Mesenchymal stem cell (in vitro differentiated cells and primary cell): ENCODE data around the gene EFNA1.

Source experiments
- DNase-seq: peaks from one replicate; pipeline ENCODE4 v3.0.0-alpha.2; 2013
- H2AFZ ChIP-seq: one replicate; pipeline ENCODE4 v1.6.1; 2013; ENCODE audit warnings: low read depth, mild to moderate bottlenecking, control low read depth, inconsistent platforms, low read length, moderate library complexity
- H2AK5ac ChIP-seq: 2 replicates; pipeline ENCODE4 v1.6.1; 2013; ENCODE audit warnings: low read length, moderate library complexity, mild to moderate bottlenecking, inconsistent platforms; ENCODE audit not compliant: severe bottlenecking
- H2BK120ac ChIP-seq: one replicate; pipeline ENCODE4 v1.6.1; 2013; ENCODE audit warnings: low read depth, mild to moderate bottlenecking, inconsistent platforms, low read length, moderate library complexity
- H2BK12ac ChIP-seq, 2 experiments: one replicate each; pipeline ENCODE4 v1.6.1; 2013; ENCODE audit warnings: inconsistent platforms in 2 of 2, low read length in 2 of 2, mild to moderate bottlenecking in 2 of 2, moderate library complexity in 2 of 2, control low read depth in 1 of 2
- H2BK15ac ChIP-seq: one replicate; pipeline ENCODE4 v1.6.1; 2013; ENCODE audit warnings: mild to moderate bottlenecking, low read depth, inconsistent platforms; ENCODE audit not compliant: poor library complexity, severe bottlenecking
- H2BK5ac ChIP-seq: 2 replicates; pipeline ENCODE4 v1.6.1; 2013; ENCODE audit warnings: low read depth, mild to moderate bottlenecking, low read length, control low read depth, inconsistent platforms; ENCODE audit not compliant: poor library complexity, severe bottlenecking
- H3K14ac ChIP-seq, 2 experiments: one replicate each; pipeline ENCODE4 v1.6.1; 2013; ENCODE audit warnings: inconsistent platforms in 2 of 2, low read length in 2 of 2, control low read depth in 1 of 2, mild to moderate bottlenecking in 1 of 2, moderate library complexity in 1 of 2
- H3K18ac ChIP-seq, 2 experiments: one replicate each; pipeline ENCODE4 v1.6.1; 2013; ENCODE audit warnings: inconsistent platforms in 2 of 2, low read length in 2 of 2, control low read depth in 1 of 2, low read depth in 1 of 2, mild to moderate bottlenecking in 1 of 2
- H3K23ac ChIP-seq, 2 experiments: one replicate each; pipeline ENCODE4 v1.6.1; 2013; ENCODE audit warnings: inconsistent platforms in 2 of 2, low read length in 2 of 2, mild to moderate bottlenecking in 2 of 2, moderate library complexity in 2 of 2, control low read depth in 1 of 2
- H3K27ac ChIP-seq: 2 replicates; pipeline ENCODE4 v1.5.1; 2013; ENCODE audit warnings: mild to moderate bottlenecking, moderate library complexity, low read length, control low read depth, inconsistent platforms; ENCODE audit not compliant: poor library complexity, severe bottlenecking
- H3K27me3 ChIP-seq, 2 experiments: 2 replicates each; pipeline versions ENCODE4 v1.6.1 to v1.7.0; 2013; ENCODE audit warnings: low read length in 2 of 2, mild to moderate bottlenecking in 2 of 2, moderate library complexity in 2 of 2, control low read depth in 1 of 2, inconsistent platforms in 1 of 2; ENCODE audit not compliant: control insufficient read depth in 1 of 2, insufficient read depth in 1 of 2
- H3K36me3 ChIP-seq, 2 experiments: 2 replicates each; pipeline versions ENCODE4 v1.6.1 to v1.7.0; 2013; ENCODE audit warnings: low read length in 2 of 2, control low read depth in 1 of 2, inconsistent platforms in 1 of 2, low read depth in 1 of 2, mild to moderate bottlenecking in 1 of 2; ENCODE audit not compliant: insufficient read depth in 2 of 2, control insufficient read depth in 1 of 2
- H3K4ac ChIP-seq, 2 experiments: one replicate each; pipeline ENCODE4 v1.6.1; 2013; ENCODE audit warnings: inconsistent platforms in 2 of 2, low read length in 2 of 2, mild to moderate bottlenecking in 2 of 2, moderate library complexity in 2 of 2, control low read depth in 1 of 2, low read depth in 1 of 2
- H3K4me1 ChIP-seq: 2 replicates; pipeline ENCODE4 v1.6.1; 2013; ENCODE audit warnings: low read depth, low read length, control low read depth; ENCODE audit not compliant: control insufficient read depth, insufficient read depth
- H3K4me2 ChIP-seq: 2 replicates; pipeline ENCODE4 v1.6.1; 2013; ENCODE audit warnings: low read length, mild to moderate bottlenecking, inconsistent platforms; ENCODE audit not compliant: poor library complexity, severe bottlenecking
- H3K4me3 ChIP-seq, 2 experiments: 2 replicates each; pipeline versions ENCODE4 v1.5.1 to v1.7.0; 2013; ENCODE audit warnings: low read length in 2 of 2, mild to moderate bottlenecking in 2 of 2, control low read depth in 1 of 2, low read depth in 1 of 2; ENCODE audit not compliant: insufficient read depth in 1 of 2
- H3K79me1 ChIP-seq: replicated peaks from 2 replicates; pipeline ENCODE4 v1.6.1; 2013; ENCODE audit warnings: mild to moderate bottlenecking, control low read depth, low read length, inconsistent platforms; ENCODE audit not compliant: poor library complexity, severe bottlenecking
- H3K9ac ChIP-seq: 2 replicates; pipeline ENCODE4 v1.7.0; 2013; ENCODE audit warnings: mild to moderate bottlenecking, low read length, moderate library complexity
- H3K9me3 ChIP-seq: 2 replicates; pipeline ENCODE4 v1.7.0; 2013; ENCODE audit warnings: mild to moderate bottlenecking, low read length; ENCODE audit not compliant: control insufficient read depth
- H4K8ac ChIP-seq: one replicate; pipeline ENCODE4 v1.6.1; 2013; ENCODE audit warnings: inconsistent platforms, mild to moderate bottlenecking, low read length, moderate library complexity
- H4K91ac ChIP-seq: one replicate; pipeline ENCODE4 v1.6.1; 2013; ENCODE audit warnings: mild to moderate bottlenecking, low read length, inconsistent platforms
- WGBS: methylation state at CpG from one replicate; pipeline ENCODE4 v1.1.7; 2013; ENCODE audit warnings: mixed read lengths; 5-methylcytosine and 5-hydroxymethylcytosine counted together

EFNA1 gene

GRCh38 chr1:155086856-155087535 lies 40.7 kb upstream of the EFNA1 start:
- H3K27ac ChIP-seq = no peak overlapping the region
- H2BK12ac ChIP-seq = peak overlapping the region in 1 of 2 experiments; percentile 4
- H2AK5ac ChIP-seq = no peak overlapping the region
- H4K91ac ChIP-seq = no peak overlapping the region
- H3K36me3 ChIP-seq = peaks cover 0 to 4% of the 10 kb centered on the region in 2 experiments
- no peaks in the 10 kb centered on the region for H3K9me3 ChIP-seq
- no peak overlapping the region for H3K4ac ChIP-seq
- H2BK5ac ChIP-seq = no peak overlapping the region
- WGBS = 60% methylated on average over 4 of the region's 8 CpGs
- H3K4me3 ChIP-seq = no peak overlapping the region
- H3K9ac ChIP-seq = no peak overlapping the region
- no peak overlapping the region for H2BK120ac ChIP-seq
- H3K4me1 ChIP-seq = peaks cover 39% of the 10 kb centered on the region
- H3K4me2 ChIP-seq = no peak overlapping the region
- H3K27me3 ChIP-seq = peaks cover 24 to 35% of the 10 kb centered on the region in 2 experiments
- H3K23ac ChIP-seq = no peak overlapping the region
- no peak overlapping the region for H3K14ac ChIP-seq
- no peak overlapping the region for H2BK15ac ChIP-seq
- peak overlapping the region; percentile 48 for H4K8ac ChIP-seq
- H3K18ac ChIP-seq = no peak overlapping the region
- H2AFZ ChIP-seq = no peak overlapping the region
- H3K79me1 ChIP-seq = no peaks in the 10 kb centered on the region
- DNase-seq = no peak

- WGBS = 54% methylated on average over 15 of the region's 29 CpGs
- Histone ChIP-seq H2BK12ac (no peak overlapping the region), H3K4me2 (no peak overlapping the region), H3K27ac (no peak overlapping the region), H3K14ac (no peak overlapping the region), H3K4me1 (peaks cover 16% of the 10 kb centered on the region), H2BK120ac (no peak overlapping the region), H3K9me3 (no peaks in the 10 kb centered on the region), H3K36me3 (peaks cover 0 to 2% of the 10 kb centered on the region in 2 experiments), H3K79me1 (no peaks in the 10 kb centered on the region), H2BK5ac (no peak overlapping the region), H4K8ac (peak overlapping the region; percentile 1), H4K91ac (no peak overlapping the region), H3K4ac (no peak overlapping the region), H3K23ac (no peak overlapping the region), H2AK5ac (no peak overlapping the region), H2BK15ac (no peak overlapping the region), H3K27me3 (peaks cover 10 to 40% of the 10 kb centered on the region in 2 experiments), H2AFZ (no peak overlapping the region), H3K9ac (peak overlapping the region; percentile 42), H3K4me3 (no peak overlapping the region), H3K18ac (no peak overlapping the region)
- peak; percentile 70 for DNase-seq
Measured at GRCh38 chr1:155091071-155092051, 36.3 kb upstream of the EFNA1 start.

GRCh38 chr1:155092131-155092530 lies 35.5 kb upstream of the EFNA1 start:
- Histone ChIP-seq H2BK12ac (no peak overlapping the region), H3K14ac (no peak overlapping the region), H2AFZ (no peak overlapping the region), H2BK15ac (no peak overlapping the region), H3K4me2 (no peak overlapping the region), H3K27ac (no peak overlapping the region), H3K27me3 (peaks cover 12 to 42% of the 10 kb centered on the region in 2 experiments), H2AK5ac (no peak overlapping the region), H3K79me1 (no peaks in the 10 kb centered on the region), H3K4me3 (no peak overlapping the region), H2BK120ac (no peak overlapping the region), H4K8ac (no peak overlapping the region), H3K4ac (no peak overlapping the region), H3K23ac (no peak overlapping the region), H3K9me3 (no peaks in the 10 kb centered on the region), H3K18ac (no peak overlapping the region), H3K9ac (no peak overlapping the region), H3K36me3 (no peaks in the 10 kb centered on the region), H4K91ac (no peak overlapping the region), H2BK5ac (no peak overlapping the region), H3K4me1 (peaks cover 10% of the 10 kb centered on the region)
- WGBS = 88% methylated on average over 6 of the region's 6 CpGs
- no peak for DNase-seq

GRCh38 chr1:155092641-155093040 lies 35.0 kb upstream of the EFNA1 start:
- no peak overlapping the region for H2BK12ac ChIP-seq
- H3K27ac ChIP-seq = no peak overlapping the region
- no peak overlapping the region for H3K18ac ChIP-seq
- no peak overlapping the region for H3K4me3 ChIP-seq
- H2AFZ ChIP-seq = no peak overlapping the region
- no peak overlapping the region for H4K8ac ChIP-seq
- no peak overlapping the region for H3K14ac ChIP-seq
- H2BK120ac ChIP-seq = no peak overlapping the region
- no peak overlapping the region for H2BK15ac ChIP-seq
- H3K4ac ChIP-seq = no peak overlapping the region
- peaks cover 10% of the 10 kb centered on the region for H3K4me1 ChIP-seq
- H2AK5ac ChIP-seq = no peak overlapping the region
- no peak overlapping the region for H4K91ac ChIP-seq
- WGBS = 87% methylated on average over 11 of the region's 12 CpGs
- peaks cover 13 to 44% of the 10 kb centered on the region in 2 experiments for H3K27me3 ChIP-seq
- no peaks in the 10 kb centered on the region for H3K79me1 ChIP-seq
- no peak overlapping the region for H2BK5ac ChIP-seq
- H3K4me2 ChIP-seq = no peak overlapping the region
- H3K23ac ChIP-seq = no peak overlapping the region
- H3K36me3 ChIP-seq = no peaks in the 10 kb centered on the region
- no peaks in the 10 kb centered on the region for H3K9me3 ChIP-seq
- DNase-seq = no peak
- H3K9ac ChIP-seq = no peak overlapping the region
